ENCODE results near the gene SLC9A3. TPM values are rescaled to one million over a fixed set of nuclear protein-coding genes. Genes with fewer than 3 reads are reported as not detected.

Gene SLC9A3
- total RNA-seq, 1 experiment from 2014 or later, result 1.5 TPM

DNA sequence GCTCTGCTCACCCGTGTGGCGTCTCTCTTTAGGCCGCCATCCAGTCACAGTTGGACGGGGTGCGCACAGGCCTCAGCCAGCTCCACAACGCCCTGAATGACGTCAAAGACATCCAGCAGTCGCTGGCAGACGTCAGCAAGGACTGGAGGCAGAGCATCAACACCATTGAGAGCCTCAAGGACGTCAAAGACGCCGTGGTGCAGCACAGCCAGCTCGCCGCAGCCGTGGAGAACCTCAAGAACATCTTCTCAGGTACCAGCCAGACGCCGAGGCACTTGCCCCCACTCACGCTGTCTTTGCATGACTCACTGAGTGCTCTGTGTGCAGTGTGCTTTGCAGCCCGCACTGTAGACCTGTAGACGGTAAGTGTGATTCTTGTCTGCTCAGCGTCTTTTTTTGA is 76.7 kb downstream of the SLC9A3 start:
- POLR2A ChIA-PET, result no interaction called here
- no TSS peak for BruUV-seq (replicated peaks)
- peaks cover 65% of the 10 kb centered on the region for H3K79me2 ChIP-seq (ENCODE audit: insufficient read depth, low read length)

GRCh38 chr5:446883-447263 is 77.4 kb downstream of the SLC9A3 start:
- ChIA-PET RAD21 (ENCODE audit: low non-redundant PET in 1 of 2, low total read pairs in 2 of 2, uncharacterized antibody in 2 of 2, unreplicated experiment in 2 of 2) (interaction anchor here (1.0 to 1.5 kb wide), 2 partner anchors 130 kb away, joined by 3 to 8 read pairs; no protein-coding TSS in a partner anchor), CTCF (interaction anchor here (0.6 to 2.0 kb wide), 16 partner anchors 9 to 1147 kb away, joined by 3 to 12 read pairs (median 4); partner anchors contain the start of gene PDCD6), POLR2A (no interaction called here)
- Histone ChIP-seq H3K4me1 (ENCODE audit: control insufficient read depth in 1 of 2, insufficient read depth in 2 of 2, low read length in 2 of 2) (peaks cover 10 to 27% of the 10 kb centered on the region in 2 experiments), H3K9ac (ENCODE audit: low read length) (no peak overlapping the region), H3K9me2 (ENCODE audit: insufficient read depth) (no peaks in the 10 kb centered on the region), H3K27me3 (ENCODE audit: insufficient read depth, low read length) (no peaks in the 10 kb centered on the region), H3K4me2 (ENCODE audit: low read length) (no peak overlapping the region), H3K36me3 (ENCODE audit: control insufficient read depth in 1 of 2, insufficient read depth in 2 of 2, low read length in 2 of 2) (peaks cover 23 to 36% of the 10 kb centered on the region in 2 experiments; a peak in 3 of 4 replicates), H3K79me2 (ENCODE audit: insufficient read depth, low read length) (peaks cover 62% of the 10 kb centered on the region), H4K20me1 (ENCODE audit: insufficient read depth) (0 out of 2 replicates have a peak, but pooled peaks cover 3% of the 10 kb centered on the region), H3K4me3 (replicated peaks in 1 of 2; ENCODE audit: low read depth in 1 of 2, low read length in 2 of 2) (no peak overlapping the region), H2AFZ (ENCODE audit: low read depth, low read length, poor library complexity, severe bottlenecking) (no peak overlapping the region), H3K27ac (ENCODE audit: low read depth, low read length) (no peak overlapping the region), H3K9me3 (ENCODE audit: control insufficient read depth in 1 of 2, insufficient read depth in 1 of 2, low read depth in 1 of 2, low read length in 2 of 2) (peaks cover 0 to 5% of the 10 kb centered on the region in 2 experiments; a peak in 1 of 4 replicates)
- TF ChIP-seq ZBTB33 (IDR thresholded peaks at IDR 0.05; ENCODE audit: extremely low read depth, insufficient replicate concordance, low read length) (no peak), SP1 (IDR thresholded peaks at IDR 0.05; ENCODE audit: low read depth) (no peak), RAD21 (IDR thresholded peaks at IDR 0.05; ENCODE audit: low read depth) (peak; percentile 60), ZNF274 (IDR thresholded peaks at IDR 0.05; ENCODE audit: low read depth, low read length) (no peak)
- TF ChIP-seq, protein P1, sequence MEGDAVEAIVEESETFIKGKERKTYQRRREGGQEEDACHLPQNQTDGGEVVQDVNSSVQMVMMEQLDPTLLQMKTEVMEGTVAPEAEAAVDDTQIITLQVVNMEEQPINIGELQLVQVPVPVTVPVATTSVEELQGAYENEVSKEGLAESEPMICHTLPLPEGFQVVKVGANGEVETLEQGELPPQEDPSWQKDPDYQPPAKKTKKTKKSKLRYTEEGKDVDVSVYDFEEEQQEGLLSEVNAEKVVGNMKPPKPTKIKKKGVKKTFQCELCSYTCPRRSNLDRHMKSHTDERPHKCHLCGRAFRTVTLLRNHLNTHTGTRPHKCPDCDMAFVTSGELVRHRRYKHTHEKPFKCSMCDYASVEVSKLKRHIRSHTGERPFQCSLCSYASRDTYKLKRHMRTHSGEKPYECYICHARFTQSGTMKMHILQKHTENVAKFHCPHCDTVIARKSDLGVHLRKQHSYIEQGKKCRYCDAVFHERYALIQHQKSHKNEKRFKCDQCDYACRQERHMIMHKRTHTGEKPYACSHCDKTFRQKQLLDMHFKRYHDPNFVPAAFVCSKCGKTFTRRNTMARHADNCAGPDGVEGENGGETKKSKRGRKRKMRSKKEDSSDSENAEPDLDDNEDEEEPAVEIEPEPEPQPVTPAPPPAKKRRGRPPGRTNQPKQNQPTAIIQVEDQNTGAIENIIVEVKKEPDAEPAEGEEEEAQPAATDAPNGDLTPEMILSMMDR (IDR thresholded peaks at IDR 0.05 in 2 of 3, conservative IDR thresholded peaks at IDR 0.05 in 1 of 3; ENCODE audit: borderline replicate concordance in 1 of 3, insufficient read depth in 1 of 3, low read depth in 2 of 3, low read length in 2 of 3), result peak; percentile 47 to 65 (median 51); a peak in 5 of 6 replicates
- intact Hi-C loops (cut with micrococcal nuclease), result loop anchor here (10.0 kb wide), 2 partner anchors 458 to 718 kb away; no protein-coding TSS in a partner anchor
- DNase-seq (ENCODE audit: low read depth, low spot score), result peak; percentile 24
- peak; percentile 33; the same call in 1 of the 2 replicates for ATAC-seq
- no TSS peak for BruUV-seq (replicated peaks)

More for the DNA sequence above, 76.7 kb downstream of the SLC9A3 start:
- ChIA-PET RAD21 (ENCODE audit: low non-redundant PET in 1 of 2, low total read pairs in 2 of 2, uncharacterized antibody in 2 of 2, unreplicated experiment in 2 of 2) (interaction anchor here in 1 of 2 experiments (1.5 kb wide), 1 partner anchor 131 kb away, joined by 8 read pairs; no protein-coding TSS in a partner anchor), CTCF (interaction anchor here (0.6 to 2.0 kb wide), 12 partner anchors 8 to 464 kb away, joined by 3 to 12 read pairs (median 4); partner anchors contain the start of gene PDCD6)
- Histone ChIP-seq H3K27me3 (ENCODE audit: insufficient read depth, low read length) (no peaks in the 10 kb centered on the region), H3K9me2 (ENCODE audit: insufficient read depth) (no peaks in the 10 kb centered on the region), H3K36me3 (ENCODE audit: control insufficient read depth in 1 of 2, insufficient read depth in 2 of 2, low read length in 2 of 2) (peaks cover 23 to 41% of the 10 kb centered on the region in 2 experiments; a peak in 3 of 4 replicates), H3K9me3 (ENCODE audit: control insufficient read depth in 1 of 2, insufficient read depth in 1 of 2, low read depth in 1 of 2, low read length in 2 of 2) (peaks cover 0 to 10% of the 10 kb centered on the region in 2 experiments; a peak in 1 of 4 replicates), H2AFZ (ENCODE audit: low read depth, low read length, poor library complexity, severe bottlenecking) (no peak overlapping the region), H3K4me1 (ENCODE audit: control insufficient read depth in 1 of 2, insufficient read depth in 2 of 2, low read length in 2 of 2) (peaks cover 7 to 21% of the 10 kb centered on the region in 2 experiments), H4K20me1 (ENCODE audit: insufficient read depth) (0 out of 2 replicates have a peak, but pooled peaks cover 3% of the 10 kb centered on the region), H3K4me3 (replicated peaks in 1 of 2; ENCODE audit: low read depth in 1 of 2, low read length in 2 of 2) (no peak overlapping the region), H3K4me2 (ENCODE audit: low read length) (no peak overlapping the region), H3K27ac (ENCODE audit: low read depth, low read length) (no peak overlapping the region), H3K9ac (ENCODE audit: low read length) (no peak overlapping the region)
- ATAC-seq (no peak), DNase-seq (ENCODE audit: low read depth, low spot score) (no peak)
- intact Hi-C loops (cut with micrococcal nuclease), result loop anchor here (10.0 kb wide), 2 partner anchors 457 to 717 kb away; no protein-coding TSS in a partner anchor
- no peak for TF ChIP-seq FOSL1 (IDR thresholded peaks at IDR 0.05; ENCODE audit: low read depth)
- TF ChIP-seq CBX3 (IDR thresholded peaks at IDR 0.05; ENCODE audit: low read depth), result no peak
- no peak for TF ChIP-seq POLR2AphosphoS5 (IDR thresholded peaks at IDR 0.05; ENCODE audit: low read depth, low read length)
- no peak for TF ChIP-seq ZFX (IDR thresholded peaks at IDR 0.05)
- TF ChIP-seq YY1 (IDR thresholded peaks at IDR 0.05; ENCODE audit: extremely low read depth, insufficient replicate concordance, low read depth, low read length), result no peak
